NCI-H128 (cell line): ENCODE results near the gene PLCD1.
"Not testable (repeated sequence)": the region's sequence is repeated elsewhere in the genome, so short reads cannot be mapped to it uniquely, and the experiment has no call there.

Experiments used
- DNase-seq: peaks from one replicate; lab custom pipeline; 2025; ENCODE audit not compliant: unreplicated experiment; lab: John Stamatoyannopoulos, UW

The PLCD1 gene

DNA sequence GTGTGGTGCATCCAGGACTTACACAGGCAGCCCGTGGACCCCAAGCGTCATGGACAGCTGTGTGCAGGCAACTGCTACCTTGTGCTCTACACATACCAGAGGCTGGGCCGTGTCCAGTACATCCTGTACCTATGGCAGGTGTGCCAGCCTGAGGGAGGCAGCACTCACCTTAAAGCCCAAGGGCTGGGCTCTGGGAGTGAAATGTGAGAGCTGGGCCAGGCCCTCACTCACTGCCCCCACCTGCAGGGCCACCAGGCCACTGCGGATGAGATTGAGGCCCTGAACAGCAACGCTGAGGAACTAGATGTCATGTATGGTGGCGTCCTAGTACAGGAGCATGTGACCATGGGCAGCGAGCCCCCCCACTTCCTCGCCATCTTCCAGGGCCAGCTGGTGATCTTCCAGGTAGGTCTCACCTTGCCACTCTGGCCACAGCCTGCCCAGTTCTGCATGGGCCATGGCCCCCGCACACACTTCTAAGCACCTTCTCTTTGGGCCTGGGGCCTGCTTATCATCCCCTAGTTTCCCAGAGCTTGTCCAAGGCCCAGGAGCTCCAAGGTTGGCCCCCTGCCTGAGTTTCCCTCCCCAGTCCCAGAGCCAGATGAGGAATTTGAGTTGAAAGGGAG lies 27.9 kb downstream of the PLCD1 start:
- DNase-seq = no peak

DNA sequence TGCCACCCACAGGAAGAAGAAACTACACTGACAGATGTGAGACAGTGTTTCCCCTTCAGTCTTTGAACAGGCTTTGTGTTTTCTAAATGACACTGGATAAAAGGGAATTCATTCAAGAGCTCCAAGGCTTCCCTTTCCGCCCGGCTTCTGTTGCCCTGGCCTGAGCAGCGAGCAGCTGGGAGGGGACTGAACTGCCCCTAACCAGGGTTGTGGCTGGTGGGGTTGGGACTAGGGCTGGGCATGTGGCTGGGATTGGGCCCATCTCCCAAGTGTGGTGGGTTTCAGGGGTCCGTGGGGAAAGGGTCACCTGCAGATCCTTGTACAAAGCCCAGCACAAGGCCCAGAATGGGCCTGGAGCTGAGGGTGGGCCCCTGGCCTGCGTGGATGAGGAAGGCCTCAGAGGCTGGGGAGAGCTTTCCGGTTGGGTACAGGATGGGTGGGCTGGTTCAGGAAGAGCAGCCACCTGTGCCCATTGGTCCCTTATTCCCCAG lies 28.4 kb downstream of the PLCD1 start:
- no peak for DNase-seq

DNA sequence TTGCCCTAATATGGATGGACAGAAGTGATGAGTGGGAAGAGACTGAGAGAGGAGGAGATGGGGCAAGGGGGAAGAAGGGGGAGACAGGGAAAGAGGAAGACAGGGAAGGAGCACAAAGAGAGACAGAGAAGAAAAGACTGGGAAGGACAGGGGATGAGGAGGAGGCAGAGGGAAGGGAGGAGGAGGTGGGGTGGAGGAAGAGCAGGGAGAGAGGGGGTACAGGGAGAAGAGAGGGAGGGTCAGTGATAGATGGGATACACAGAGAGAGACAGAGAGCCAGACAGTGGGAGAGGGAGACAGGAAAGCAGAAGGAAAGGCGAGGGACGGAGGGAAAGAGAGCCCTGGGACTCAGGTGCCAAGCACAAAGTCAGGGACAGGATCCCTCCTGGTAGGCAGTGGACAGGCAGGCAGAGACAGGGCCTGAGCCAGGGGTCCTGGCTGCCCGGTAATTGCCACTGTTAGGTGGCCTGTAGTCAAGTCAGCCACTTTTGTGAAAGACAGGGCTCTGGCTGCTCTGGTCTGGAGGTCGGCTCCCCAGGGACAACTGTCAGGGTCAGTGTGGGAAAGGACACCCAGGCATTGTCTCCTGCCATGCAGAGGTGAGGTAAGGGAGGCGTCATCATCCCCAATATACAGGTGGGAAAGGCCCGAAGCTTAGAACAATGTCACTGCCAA lies 29.1 kb downstream of the PLCD1 start:
- DNase-seq = no peak

DNA sequence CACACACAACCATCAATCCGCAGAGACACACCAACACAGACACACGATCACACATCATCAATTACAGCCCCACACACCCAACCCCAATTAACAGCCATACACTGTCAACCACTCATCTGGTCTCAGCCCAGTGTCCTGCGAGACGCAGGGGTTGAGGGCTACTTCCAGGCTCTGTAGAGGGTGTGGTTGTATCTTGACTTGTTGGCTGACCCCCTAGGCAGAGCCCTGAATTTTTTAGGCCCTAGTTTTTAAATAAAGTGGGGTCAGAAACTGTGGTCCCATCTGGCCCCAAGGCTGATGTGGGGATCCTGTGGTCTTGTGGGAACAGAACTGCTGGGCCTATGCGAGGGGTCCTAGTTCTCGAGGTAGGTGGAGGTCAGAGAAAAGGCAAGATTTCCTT lies 29.6 kb downstream of the PLCD1 start:
- no peak for DNase-seq

DNA sequence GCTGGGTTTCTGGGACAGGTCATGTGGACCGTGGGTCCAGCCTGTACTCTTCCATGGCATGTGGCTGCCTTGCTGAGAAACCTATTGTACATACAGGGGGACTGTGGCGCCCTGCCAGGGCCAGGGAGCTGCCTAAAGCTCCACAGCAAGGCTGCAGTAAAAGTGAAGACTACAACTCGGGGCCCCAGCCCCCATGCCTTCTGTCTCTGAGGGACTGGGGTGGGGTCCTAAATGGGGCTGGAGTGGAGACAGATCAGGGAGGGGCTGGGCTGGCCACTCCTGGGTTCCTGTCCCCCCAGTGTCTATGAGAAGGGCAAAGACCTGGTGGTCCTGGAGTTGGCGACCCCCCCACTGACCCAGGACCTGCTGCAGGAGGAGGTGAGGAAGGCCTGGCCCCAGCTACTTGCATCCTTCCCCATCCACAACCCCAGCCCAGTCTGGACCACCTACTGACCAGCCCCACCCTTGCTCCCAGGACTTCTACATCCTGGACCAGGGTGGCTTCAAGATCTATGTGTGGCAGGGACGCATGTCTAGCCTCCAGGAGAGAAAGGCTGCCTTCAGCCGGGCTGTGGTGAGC lies 31.6 kb downstream of the PLCD1 start:
- DNase-seq = no peak

DNA sequence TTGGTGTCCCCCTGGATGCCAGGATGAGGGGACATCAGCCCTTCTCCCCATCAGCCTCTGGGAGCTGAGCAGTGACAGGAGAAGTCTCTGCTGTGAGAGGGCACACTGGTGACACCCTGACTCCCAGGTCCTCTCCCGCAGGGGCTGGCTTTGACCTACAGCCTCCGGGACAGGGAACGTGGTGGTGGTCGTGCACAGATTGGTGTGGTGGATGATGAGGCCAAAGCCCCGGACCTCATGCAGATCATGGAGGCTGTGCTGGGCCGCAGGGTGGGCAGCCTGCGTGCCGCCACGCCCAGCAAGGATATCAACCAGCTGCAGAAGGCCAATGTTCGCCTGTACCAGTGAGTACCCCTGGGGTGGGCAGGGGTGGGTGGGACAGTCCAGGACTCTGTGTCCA lies 32.1 kb downstream of the PLCD1 start:
- DNase-seq = no peak

DNA sequence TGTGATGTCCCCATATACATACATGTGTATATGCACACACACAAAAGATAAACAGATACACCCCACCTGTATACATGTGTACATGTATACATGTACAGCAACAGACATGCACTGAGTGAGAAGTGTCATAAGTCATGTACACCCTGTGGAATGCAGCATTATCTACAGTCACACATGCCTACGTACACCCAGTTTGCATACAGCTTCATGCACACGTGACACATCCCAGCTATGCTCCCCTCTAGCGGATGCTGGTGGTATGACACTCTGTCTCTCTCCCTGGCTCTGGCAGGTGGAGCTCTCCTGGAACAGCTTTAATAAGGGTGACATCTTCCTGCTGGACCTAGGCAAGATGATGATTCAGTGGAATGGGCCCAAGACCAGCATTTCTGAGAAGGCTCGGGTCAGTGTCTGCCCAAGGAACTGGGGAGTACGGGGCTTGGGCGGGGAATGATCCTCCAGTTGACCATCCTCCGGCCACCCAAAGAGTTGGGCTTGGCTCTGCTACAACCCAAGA lies 32.6 kb downstream of the PLCD1 start:
- DNase-seq = no peak

DNA sequence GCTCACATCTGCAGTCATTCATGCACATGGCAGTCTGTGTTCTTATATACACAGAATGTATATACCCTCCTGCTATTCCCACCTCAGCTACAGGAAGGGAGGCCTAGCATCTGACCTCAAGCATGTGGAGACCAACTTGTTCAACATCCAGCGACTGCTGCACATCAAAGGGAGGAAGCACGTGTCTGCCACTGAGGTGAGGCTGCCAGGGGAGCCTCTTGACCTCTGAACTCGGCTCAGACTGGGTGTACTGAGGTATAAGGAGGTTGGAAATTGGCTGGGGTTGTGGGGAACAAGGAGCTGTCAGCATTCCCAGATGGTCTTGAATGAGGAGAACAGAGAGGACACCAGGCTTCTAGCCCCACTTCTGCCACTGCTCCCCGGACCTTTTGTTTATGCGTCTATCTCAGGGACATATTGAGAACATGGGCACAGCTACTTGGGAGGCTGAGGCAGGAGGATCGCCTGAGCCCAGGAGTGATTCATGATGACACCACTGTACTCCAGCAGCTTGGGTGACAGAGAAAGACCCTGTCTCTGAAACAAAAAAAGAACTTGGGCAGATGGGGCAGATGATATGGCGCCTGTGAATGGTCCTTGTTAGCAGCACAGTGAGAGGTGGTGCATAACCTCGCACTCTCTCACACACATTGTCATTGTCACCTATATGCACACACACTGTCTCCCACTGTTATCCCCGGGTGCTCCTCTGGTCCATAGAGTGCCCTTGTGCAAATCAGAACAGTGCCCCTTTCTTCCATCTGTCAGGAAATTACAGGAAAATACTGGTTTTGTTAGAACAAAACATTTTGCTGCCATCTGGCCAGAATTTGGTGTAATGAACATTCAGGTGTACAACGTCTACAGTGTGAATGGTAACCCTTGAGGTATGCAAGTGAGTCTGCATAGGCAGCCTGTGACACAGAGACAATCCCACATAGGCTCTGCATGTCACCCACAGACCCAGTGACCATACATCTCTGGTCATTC lies 33.5 kb downstream of the PLCD1 start:
- DNase-seq = no peak

DNA sequence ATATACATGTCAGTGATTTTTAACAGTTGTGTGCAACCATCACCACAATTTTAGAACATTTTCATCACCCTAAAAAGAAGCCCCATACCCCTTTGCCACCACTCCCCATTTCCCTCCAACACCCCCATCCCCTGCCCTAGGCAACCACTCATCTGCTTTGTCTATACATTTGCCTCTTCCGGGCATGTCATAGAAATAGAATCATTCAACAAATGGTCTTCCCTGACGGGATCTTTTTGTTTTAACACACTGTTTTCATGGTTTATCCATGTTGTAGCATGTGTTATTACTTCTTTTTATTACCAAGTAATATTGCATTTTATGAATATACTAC lies 34.8 kb downstream of the PLCD1 start:
- DNase-seq = no peak

DNA sequence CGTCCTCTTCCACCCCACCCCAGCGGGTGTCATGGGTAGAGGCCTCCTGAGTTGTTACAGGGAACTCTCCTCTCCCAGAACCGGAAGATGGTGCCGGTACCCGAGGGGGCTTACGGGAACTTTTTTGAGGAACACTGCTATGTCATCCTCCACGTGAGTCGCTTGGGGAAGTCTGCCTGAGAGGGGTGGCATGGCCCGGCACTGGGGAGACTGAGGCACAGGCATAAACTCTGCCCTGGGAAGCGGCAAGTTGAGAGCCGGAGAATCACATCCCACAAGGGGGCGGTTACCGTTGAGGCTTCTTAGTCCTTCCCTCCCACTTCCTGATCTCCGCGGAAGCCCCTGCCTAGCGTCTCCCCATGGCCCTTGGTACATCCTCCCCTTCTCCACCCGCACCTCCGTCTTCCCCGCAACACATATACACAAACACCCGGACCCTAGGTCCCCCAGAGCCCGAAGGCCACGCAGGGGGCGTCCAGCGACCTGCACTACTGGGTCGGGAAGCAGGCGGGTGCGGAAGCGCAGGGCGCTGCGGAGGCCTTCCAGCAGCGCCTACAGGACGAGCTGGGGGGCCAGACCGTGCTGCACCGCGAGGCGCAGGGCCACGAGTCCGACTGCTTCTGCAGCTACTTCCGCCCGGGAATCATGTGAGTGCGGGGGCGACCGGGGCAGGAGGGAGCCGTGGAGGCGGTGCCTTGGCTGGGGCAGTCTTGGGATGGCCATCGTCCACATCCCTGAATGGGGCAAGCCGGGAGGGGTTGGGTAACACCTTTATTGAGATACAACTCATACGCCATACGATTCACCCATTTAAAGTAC lies 35.4 kb downstream of the PLCD1 start:
- DNase-seq = no peak

DNA sequence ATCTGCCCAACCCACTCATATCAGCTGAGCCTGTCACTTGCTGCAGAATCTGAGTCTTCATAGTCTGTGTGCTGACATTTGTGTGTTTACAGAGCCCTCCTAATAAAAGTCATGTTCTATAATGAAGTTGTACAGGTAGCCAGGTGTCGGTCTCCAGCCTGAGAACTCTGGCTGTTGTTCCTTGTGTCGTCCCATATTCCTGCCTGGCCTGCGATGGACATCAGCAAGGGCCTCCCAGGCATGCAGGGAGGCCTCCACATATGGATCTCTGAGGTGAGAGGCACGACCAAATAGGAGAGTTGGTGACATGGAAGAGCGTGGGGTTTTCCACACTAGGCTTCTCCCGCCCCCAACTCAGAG lies 36.0 kb downstream of the PLCD1 start:
- DNase-seq = no peak

DNA sequence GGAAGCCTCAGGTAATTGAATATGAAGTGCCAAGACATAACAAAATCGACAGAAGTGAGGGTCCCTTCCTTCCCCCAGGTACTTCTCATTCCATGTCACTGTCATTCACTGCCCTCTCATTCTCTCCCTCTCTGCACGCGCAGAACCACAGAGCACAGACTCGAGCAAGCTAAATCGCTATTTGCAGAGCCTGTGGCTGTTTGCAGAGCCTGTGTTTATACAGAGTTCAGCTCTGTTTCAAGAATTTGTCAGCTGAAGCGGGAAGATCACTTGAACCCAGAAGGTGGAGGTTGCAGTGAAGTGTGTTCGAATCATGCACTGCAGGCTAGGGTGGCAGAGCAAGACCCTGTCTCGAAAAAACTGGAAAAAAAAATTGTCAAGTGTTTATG lies 36.4 kb downstream of the PLCD1 start:
- DNase-seq = no peak

DNA sequence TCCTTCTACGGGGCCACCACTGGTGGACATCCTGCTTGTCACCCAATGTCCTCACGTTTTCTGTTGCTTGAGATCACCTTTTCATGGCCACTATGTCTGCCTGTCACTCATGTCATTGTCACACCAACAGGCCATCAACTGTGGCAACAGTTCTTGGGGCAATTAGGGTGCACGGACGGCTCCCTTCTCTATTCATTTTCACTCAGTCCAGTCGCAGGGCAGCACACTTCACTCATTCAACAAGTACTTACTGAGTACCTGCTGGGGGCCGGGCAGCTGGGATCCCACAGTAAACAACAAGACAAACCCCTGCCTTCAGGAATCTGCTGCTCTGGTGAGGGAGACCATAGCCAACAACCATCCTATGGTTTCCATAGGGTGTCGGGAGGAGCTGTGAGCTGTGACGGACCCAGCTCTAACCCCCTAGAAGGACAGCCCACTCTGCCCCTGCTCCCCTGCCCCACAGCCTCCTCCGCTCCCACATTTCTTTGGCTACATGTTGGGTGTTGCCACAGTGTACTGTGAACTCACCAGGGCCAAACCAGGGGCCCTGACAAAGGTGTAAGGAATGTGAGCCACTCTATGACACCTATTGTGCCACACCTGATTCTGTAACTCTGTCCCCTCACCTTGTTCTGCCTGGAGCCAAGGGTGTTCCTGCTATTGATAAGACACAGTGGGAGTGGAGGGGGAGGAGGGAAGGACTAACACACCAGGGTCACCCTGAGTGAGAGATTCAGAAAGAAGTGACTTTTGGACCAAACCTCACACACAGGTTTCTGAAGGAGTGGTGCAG lies 37.0 kb downstream of the PLCD1 start:
- DNase-seq = no peak

DNA sequence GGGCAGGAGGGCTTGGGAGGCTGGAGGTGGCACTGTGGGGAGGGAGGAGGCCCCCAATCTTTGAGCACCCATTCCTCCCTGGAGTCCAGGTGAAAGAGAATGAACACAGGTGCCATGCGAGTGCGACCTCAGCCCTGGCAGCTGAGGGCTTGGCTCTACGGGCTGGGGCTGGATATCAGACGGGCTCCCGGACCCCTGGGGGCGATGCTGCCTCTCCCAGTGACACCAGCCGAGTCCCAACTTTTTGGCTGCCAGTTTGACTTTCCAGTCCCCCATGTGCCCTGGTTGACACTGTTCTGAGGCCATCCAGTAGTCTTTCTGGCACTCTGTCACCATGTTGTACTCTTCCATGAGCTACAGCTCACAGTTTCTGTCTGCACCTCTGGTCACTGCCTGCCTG lies 37.6 kb downstream of the PLCD1 start:
- DNase-seq = no peak

DNA sequence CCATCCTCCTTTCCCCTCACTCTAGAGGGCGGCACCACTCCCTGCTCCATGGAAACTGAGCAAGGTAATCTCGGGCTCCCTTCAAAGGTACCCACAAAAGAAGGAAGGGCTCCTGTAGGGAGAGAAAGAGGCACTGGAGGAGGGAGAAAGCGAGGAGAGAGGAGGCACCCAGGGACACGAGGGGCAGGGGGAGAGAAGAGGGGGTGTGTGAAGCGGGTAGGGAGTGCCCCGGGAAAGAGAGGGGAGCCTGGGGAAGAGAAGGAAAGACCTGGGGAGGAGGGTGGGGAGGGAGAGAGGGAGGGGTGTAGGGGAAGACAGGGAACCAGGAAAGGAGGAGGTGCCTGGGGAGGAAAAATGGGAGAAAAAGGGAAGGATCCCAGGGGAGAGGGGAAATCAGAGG lies 38.3 kb downstream of the PLCD1 start:
- no peak for DNase-seq

DNA sequence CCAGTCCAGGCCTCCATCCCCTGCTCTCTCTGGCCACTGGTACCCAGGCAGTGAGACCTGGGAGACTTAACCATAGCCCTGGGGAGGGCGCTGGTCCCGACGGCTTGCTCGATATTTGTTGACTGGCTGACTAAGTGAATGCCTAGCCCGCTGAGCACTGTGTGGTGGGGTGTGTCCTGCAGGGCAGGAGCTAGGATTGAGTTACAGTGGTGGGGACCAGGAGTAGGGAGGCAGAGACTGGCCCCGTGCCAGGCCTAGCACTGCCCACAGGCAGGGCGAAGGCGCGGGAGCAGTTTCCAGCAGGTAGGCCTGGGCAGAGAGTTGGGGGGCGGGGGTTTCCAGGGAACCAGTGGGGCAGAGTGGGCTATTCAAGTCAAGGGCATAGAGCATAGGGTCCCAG lies 38.9 kb downstream of the PLCD1 start, which contains the start of gene VILL:
VILL (plus strand) TSS at position 260 of the 400 bp plus-strand sequence. CDS start 2,887 bp downstream, outside the sequence.
- no peak for DNase-seq

DNA sequence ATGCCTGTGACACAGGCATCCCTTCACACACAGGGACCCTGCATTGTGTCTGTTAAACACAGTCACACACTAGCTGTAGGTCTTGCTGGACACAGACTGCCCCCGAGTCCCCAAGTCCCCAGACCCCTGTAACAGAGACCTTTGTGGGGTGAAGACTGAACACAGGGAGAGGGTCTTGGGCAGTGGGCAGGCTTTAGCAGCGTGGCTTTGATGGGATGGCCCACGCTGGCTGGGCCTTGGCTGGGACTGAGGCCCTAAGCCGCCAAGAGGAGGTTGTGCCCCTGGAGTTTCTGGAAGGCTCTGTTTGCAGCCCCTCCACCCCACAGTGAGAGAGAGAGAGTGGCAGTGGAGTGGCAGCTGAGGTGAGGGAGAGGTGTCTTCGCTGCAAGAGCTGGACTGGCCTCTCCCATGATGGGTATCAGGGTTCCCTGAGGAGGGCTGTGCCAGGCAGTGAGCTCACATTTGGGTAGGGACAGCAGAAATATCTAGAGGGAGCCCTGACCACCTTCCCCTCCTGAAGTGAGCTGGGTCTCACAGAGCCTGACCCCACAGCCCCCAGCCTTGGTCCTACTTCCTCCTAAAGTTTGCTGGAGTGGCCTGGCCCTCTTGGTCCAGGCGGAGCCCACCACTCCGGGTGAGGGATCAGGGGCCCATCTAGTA lies 39.5 kb downstream of the PLCD1 start:
- no peak for DNase-seq

DNA sequence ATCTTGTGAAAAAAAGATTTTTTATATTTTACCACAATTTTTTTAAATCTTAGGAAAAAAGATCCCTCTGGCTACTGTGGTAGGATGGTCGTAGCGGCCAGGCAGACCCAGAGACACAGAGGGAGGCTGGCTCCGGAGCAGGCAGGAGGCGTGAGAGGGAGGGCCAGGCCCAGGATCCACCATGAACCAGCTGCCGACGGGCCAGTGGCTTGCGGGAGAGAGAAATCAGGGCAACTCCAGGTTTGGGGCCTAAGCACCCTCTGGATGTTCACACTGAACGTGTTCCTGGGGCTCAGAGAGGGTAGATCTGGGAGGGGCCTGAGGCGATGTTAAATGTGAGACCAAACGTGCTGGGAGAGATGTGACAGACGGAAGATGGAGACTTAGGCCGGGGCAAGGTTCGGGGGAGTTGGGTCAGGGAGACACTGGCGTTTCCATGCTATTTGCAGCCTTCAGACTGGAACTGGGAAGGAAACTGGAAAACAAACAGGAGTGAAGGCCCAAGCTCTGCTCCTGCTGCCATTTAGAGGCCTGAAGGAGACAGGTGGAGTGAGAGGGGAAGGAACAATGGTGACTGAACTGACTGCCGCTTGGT lies 40.4 kb downstream of the PLCD1 start:
- DNase-seq = no peak

DNA sequence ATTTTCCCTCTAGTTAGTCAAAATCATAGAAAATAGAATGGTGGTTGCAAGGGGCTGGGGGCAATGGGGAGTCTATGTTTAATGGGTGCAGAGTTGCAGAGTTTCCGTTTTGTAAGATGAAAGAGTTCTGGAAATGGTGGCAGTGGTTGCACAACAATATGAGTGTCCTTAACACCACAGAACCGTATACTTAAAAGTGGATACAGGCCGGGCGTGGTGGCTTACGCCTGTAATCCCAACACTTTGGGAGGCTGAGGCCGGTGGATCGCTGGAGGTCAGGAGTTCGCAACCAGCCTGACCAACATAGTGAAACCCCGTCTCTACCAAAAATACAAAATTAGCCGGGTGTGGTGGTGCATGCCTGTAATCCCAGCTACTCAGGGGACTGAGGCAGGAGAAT lies 41.1 kb downstream of the PLCD1 start:
- DNase-seq = not testable (repeated sequence)
